Measurements from ENCODE around the gene RHBDF2.
A peak's percentile ranks its signal among the peaks of the same experiment; 100 is the strongest.

Gene RHBDF2

GRCh38 chr17:76478730-76479514, 22.3 kb downstream of the RHBDF2 start:
- DNase-seq = no peak

DNA sequence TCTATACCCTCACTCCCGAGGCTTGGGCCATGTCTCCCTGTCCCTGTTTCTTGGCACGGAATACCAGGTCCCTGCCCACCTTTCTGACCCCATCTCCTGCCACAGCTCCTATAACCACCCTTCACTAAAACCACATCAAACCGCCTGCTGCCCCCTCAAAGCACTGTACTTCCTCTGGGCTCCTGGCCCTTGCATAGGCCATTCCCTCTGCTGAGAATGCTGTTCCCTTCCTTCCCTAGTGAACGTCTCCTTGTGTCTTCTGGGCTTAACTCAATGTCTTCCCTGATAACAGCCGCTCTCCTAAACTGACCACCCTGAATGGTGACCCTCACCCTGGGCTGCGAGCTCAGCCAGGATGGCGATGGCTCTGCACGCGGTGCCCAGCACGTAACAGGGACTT, 23.1 kb downstream of the RHBDF2 start:
- no peak for DNase-seq

DNA sequence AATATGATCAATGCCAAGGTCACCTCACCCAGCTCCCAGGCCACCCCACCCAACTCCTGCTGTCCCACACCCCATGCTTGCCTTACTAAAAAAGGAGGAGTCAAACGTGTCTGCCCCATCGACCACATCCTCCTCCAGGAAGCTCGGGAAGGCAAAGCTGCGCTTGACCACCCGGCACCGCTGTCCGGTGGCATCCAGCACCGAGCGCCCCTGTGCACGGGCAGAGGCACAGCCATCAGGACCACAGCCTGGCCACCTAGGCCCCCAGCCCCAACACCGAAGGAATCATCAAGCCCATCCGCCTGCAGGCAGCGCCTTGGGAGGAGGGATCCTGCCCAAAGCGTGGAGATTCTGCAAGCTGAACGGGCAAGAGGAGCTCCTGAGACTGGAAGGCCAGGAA, 23.6 kb downstream of the RHBDF2 start:
- DNase-seq = no peak

- no peak for DNase-seq
Measured at GRCh38 chr17:76476736-76477135, 24.5 kb downstream of the RHBDF2 start.

- no peak for DNase-seq
Measured at GRCh38 chr17:76475302-76475701, 25.9 kb downstream of the RHBDF2 start.

- DNase-seq = no peak
Measured at GRCh38 chr17:76474894-76475293, 26.3 kb downstream of the RHBDF2 start.

DNA sequence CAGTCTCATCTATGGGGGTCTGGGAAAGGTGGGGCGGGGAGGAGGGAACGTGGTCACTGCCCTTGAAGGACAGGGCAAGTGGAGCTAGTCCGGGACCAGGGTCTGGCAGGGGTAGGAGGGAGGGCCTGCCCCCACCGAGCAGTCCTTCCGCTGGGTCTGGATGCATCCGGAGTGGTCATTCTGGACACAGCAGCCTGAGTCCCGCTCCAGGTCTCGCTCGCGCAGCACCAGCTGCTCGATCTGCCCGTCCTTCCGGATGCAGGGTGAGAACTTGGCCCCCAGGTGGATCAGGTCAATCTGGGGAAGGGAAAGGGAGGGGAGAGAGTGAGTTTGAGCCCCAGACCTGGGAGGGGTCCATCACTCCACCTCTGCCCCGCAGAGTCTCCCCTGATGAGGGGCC, 27.0 kb downstream of the RHBDF2 start:
- DNase-seq = no peak

- DNase-seq = peak; percentile 90
Measured at GRCh38 chr17:76473541-76473985, 27.7 kb downstream of the RHBDF2 start.

- no peak for DNase-seq
Measured at GRCh38 chr17:76472726-76473125, 28.5 kb downstream of the RHBDF2 start.

DNA sequence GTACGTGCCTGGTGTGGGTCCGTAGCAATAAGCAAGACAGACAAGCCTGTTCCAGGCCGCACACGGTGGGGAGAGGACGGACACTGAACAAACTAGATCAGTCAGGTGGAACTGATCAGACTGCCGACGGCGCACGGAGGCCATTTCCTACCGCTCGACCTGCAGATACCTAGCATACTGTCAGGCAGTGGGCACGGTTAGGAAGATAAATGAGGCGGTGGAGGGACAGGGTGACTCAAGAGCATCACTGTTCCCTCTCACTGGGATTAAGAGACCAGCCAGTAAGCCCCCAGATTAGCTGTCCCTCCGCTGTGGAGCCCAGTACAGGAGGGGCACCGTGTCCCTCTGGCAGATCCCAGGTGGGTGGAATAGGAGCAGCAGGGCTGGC, 29.0 kb downstream of the RHBDF2 start:
- DNase-seq = no peak

DNA sequence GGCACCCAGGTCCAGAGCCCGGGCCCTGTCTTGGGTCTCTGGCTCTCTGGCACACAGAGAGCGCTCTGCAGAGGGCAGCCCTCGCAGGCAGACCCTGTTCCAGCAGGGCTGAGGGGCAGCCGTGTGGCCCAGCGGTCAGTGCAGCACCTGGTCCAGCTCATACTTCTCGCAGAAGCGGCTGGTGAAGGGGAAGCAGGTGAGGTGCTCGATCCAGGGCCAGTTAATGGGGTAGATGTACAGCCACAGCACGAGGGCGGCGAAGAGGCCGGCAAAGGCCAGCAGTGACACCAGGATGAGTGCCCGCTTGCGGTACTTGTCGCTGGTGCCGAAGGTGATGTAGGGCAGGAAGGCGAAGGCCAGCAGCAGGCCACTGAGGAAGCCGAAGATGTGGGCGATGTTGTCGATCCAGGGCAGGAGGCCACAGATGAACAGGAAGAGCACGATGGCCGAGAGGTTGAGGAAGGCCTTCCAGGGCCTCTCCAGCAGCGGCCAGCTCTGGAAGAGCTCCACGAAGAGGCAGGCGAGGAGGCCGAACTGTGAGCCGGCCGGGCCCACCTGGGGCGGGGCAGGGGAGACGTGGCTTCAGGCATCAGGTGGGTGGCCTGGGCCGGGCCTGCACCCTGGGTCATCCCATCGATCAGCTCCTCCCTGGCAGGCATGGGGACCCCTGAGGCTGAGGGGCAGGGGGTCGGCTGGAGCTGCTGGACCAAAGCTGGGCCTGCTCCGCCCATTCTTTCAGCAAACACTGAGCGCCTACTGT, 29.5 kb downstream of the RHBDF2 start:
- DNase-seq = no peak

- no peak for DNase-seq
Measured at GRCh38 chr17:76469991-76470739, 31.1 kb downstream of the RHBDF2 start.

DNA sequence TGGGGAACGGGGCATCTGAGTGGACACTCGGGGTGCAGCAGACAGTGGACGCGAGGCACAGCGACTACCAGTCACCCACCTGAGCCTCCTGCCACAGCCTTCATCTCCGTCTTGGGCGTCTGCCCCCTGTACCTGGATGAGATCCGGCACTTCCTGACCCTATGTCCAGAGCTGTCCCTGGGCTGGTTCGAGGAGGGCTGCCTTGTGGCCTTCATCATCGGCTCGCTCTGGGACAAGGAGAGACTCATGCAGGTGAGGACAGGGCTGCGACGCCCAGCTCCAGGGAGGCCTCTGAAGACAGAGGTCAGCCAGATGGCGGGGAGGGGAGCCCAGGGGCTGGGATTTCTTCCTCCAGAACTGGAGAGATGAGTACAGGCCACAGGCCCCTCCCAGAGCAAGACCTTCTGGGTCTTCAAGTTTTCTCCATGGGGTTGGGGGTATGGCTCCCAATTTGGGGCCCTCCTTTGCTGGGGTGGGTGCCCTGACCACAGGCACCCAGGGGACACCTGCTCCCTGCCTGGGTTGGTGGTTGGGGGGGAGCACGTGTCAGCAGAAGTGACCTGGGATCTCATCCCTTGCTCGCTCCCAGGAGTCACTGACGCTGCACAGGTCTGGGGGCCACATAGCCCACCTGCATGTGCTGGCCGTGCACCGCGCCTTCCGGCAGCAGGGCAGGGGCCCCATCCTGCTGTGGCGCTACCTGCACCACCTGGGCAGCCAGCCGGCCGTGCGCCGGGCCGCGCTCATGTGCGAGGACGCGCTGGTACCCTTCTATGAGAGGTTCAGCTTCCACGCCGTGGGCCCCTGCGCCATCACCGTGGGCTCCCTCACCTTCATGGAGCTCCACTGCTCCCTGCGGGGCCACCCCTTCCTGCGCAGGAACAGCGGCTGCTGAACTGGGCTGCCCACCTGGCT, 31.9 kb downstream of the RHBDF2 start:
- peak; percentile 58 for DNase-seq

DNA sequence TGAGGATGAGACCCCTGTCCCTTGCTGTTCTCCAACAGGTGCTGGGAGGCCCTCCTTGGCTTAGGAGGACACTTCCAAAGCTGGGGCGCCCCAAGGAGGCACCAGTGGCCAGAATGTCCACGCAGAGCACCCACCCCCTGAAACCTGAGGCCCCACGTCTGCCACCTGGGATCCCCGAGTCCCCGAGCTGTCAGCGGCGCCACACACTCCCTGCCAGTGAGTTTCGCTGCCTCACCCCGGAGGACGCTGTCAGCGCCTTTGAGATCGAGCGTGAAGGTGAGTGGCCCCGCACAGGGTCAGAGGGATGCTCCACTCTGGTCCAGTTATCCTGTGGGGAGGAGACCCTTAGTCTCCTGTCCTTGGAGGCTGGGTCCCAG, 32.6 kb downstream of the RHBDF2 start:
- DNase-seq = no peak

DNA sequence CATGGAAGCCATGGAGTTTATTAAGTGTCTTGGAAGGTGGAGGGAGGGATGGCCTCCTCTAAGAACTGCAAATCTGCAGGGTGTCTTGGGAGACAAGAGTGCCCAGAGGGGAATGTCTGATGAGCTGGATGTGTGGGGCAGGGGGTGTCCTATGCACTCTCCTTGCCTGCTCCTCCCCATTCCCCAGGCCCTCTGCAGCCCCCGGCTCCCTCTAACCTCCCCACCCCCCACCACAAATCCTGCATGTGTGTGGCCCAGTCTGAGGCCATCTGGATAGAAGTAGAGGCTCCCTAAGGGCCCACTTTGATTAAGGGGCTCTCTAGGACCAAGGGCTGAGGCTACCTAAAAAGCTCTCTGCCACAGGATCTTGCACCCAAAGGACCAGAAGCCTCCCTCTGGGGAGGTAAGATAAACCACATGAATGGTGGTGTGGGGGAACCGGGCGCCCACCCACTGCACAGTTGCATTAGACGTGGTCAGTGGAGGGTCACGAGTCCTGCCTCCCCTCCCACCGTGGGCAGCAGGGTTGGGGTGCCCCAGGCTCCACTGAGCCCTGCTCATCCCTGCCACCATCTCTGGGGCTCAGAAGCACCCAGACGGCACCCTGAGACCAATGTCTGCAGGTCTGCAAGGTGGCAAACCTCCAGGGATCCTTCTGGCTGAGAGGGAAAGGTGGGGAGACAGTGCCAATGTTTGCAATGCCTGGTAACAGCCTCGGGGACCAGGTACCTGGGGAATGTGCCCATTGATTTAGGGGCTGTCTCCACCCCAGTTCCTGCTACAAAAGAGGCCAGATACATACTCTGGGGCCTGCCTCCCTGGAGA, 33.2 kb downstream of the RHBDF2 start:
- peak; percentile 52 for DNase-seq

GRCh38 chr17:76467366-76467765, 33.9 kb downstream of the RHBDF2 start, which contains the start of gene AANAT:
Gene AANAT (plus strand): TSS chr17:76467603. CDS start chr17:76468747, 1,144 bp downstream.
- DNase-seq = peak; percentile 61

DNA sequence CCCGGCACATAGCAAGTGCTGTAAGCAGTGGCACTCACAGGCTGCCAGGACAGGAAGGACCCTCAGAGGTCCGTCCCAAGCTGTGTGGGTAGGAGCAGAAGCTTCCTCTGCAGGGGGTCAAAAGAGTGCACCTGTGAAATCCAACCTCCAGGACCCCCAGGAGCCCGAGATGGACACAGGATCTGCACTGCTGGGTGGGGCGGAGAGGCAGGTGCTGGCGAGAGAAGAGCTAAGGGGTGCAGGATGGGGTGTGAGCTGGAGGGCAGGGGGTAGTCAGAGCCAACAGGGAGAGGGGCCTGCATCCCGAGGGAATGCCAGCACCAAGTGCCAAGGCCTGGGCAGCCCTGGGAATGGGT, 34.5 kb downstream of the RHBDF2 start:
- peak; percentile 50 for DNase-seq

GRCh38 chr17:76462556-76463290, 38.5 kb downstream of the RHBDF2 start:
- DNase-seq = peak; percentile 52

DNA sequence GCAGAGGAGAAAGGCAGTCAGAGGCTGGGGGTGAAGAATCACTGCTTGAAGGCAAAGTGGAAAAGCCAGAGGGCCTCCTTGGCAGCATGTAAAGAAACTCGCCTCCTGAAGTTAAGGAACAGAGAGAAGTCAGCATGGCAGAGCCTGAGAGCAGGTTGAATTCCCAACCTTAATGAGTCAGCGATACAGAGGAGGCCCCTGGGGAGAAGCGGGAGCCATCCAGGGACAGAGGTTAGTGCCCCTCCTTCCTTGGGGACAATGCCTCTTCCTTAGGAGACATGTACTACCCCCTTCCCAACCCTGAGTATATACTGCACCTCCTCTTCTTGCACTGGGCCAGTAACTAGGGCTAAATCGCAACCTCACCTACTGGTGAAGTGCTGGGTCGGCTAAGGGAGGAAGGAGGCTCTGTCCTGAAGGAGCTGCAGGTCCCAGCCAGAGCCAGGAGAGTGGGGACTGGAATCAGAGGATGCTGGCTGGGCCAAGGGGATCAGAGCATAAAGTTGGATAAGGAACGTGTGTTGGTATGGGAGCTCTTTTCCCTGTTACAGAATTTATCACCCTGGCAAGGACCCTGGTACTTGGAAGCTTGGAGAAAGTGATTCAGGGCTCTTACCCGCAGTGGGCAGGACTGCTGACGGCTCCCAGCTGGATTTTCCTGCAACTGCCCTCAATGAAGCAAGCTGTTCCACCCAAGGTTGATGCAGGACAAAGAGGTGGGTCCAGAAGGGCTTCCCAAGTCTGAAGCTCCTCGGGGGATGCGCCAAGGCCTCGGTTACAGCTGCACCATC, 39.3 kb downstream of the RHBDF2 start:
- DNase-seq = peak; percentile 58

GRCh38 chr17:76459674-76460073, 41.5 kb downstream of the RHBDF2 start:
- DNase-seq = peak; percentile 59
